ENCODE data around the gene ELFN1. TPM values are rescaled to one million over a fixed set of nuclear protein-coding genes. Genes with fewer than 3 reads are reported as not detected.
A peak's percentile ranks its signal among the peaks of the same experiment; 100 is the strongest.

Gene ELFN1
- total and polyA plus RNA-seq, 9 of the 15 experiments (the other 6 are each of a cell fraction or from before 2014, with no cell fraction given): 0.04 to 0.64 (median 0.18) TPM; not detected in 2

GRCh38 chr7:1741751-1742554 is 71.9 kb downstream of the ELFN1 start (continued):
- TF ChIP-seq NFIX (CRISPR knock-in tag; IDR thresholded peaks at IDR 0.05; ENCODE audit: low read depth) (no peak), TCFL5 (CRISPR knock-in tag; conservative IDR thresholded peaks at IDR 0.05) (no peak), HDAC2 (IDR thresholded peaks at IDR 0.05) (peak; percentile 68), ELF2 (CRISPR knock-in tag; IDR thresholded peaks at IDR 0.05) (no peak), MAFG (tag; conservative IDR thresholded peaks at IDR 0.05) (no peak), GABPA (tag; conservative IDR thresholded peaks at IDR 0.05; ENCODE audit: low read depth) (peak; percentile 88), ATF2 (CRISPR knock-in tag; IDR thresholded peaks at IDR 0.05) (no peak), KDM1A (IDR thresholded peaks at IDR 0.05) (peak in 1 of 2 experiments; percentile 99; a peak in 2 of 4 replicates), ZNF398 (CRISPR knock-in tag; IDR thresholded peaks at IDR 0.05) (no peak), CEBPG (CRISPR knock-in tag; IDR thresholded peaks at IDR 0.05) (peak; percentile 8), CEBPG (tag; conservative IDR thresholded peaks at IDR 0.05 in 1 of 2, IDR thresholded peaks at IDR 0.05 in 1 of 2) (no peak), USF2 (CRISPR knock-in tag; IDR thresholded peaks at IDR 0.05) (no peak), ESRRA (IDR thresholded peaks at IDR 0.05; ENCODE audit: borderline replicate concordance, low read depth) (peak; percentile 70), MCM5 (IDR thresholded peaks at IDR 0.05; ENCODE audit: low read depth) (no peak), KDM4B (IDR thresholded peaks at IDR 0.05; ENCODE audit: borderline replicate concordance in 2 of 2, low read depth in 1 of 2) (no peak)
